ENCODE data around the gene TMEM54. TPM values are rescaled to one million over a fixed set of nuclear protein-coding genes. Genes with fewer than 3 reads are reported as not detected.

Gene TMEM54
- total and polyA plus RNA-seq, 2 of the 13 experiments (the other 11 are each of a cell fraction or from before 2014, with no cell fraction given) = 2.5 to 2.9 TPM

GRCh38 chr1:32886004-32886827 lies 15.0 kb downstream of the TMEM54 start, which contains the start of gene HPCA (continued):
- TF ChIP-seq, protein P1, sequence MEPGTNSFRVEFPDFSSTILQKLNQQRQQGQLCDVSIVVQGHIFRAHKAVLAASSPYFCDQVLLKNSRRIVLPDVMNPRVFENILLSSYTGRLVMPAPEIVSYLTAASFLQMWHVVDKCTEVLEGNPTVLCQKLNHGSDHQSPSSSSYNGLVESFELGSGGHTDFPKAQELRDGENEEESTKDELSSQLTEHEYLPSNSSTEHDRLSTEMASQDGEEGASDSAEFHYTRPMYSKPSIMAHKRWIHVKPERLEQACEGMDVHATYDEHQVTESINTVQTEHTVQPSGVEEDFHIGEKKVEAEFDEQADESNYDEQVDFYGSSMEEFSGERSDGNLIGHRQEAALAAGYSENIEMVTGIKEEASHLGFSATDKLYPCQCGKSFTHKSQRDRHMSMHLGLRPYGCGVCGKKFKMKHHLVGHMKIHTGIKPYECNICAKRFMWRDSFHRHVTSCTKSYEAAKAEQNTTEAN (CRISPR knock-in tag; conservative IDR thresholded peaks at IDR 0.05) = peak; percentile 97
- TF ChIP-seq HNRNPH1 (optimal IDR thresholded peaks at IDR 0.05; ENCODE audit: low read depth, low read length) = no peak
- peak; percentile 98 for TF ChIP-seq ZNF883 (CRISPR knock-in tag; IDR thresholded peaks at IDR 0.05; ENCODE audit: not compliant biosample characterization)
- peak; percentile 84 for TF ChIP-seq NCOA2 (CRISPR knock-in tag; IDR thresholded peaks at IDR 0.05)
- TF ChIP-seq, protein P2, sequence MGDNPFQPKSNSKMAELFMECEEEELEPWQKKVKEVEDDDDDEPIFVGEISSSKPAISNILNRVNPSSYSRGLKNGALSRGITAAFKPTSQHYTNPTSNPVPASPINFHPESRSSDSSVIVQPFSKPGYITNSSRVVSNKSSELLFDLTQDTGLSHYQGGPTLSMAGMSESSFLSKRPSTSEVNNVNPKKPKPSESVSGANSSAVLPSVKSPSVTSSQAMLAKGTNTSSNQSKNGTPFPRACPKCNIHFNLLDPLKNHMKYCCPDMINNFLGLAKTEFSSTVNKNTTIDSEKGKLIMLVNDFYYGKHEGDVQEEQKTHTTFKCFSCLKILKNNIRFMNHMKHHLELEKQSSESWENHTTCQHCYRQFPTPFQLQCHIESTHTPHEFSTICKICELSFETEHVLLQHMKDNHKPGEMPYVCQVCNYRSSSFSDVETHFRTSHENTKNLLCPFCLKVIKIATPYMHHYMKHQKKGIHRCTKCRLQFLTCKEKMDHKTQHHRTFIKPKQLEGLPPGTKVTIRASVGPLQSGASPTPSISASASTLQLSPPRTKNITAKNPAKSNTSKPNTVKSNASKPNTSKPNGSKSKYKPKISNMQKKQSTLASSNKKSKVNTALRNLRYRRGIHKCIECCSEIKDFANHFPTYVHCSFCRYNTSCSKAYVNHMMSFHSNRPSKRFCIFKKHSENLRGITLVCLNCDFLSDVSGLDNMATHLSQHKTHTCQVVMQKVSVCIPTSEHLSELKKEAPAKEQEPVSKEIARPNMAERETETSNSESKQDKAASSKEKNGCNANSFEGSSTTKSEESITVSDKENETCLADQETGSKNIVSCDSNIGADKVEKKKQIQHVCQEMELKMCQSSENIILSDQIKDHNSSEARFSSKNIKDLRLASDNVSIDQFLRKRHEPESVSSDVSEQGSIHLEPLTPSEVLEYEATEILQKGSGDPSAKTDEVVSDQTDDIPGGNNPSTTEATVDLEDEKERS (CRISPR knock-in tag; IDR thresholded peaks at IDR 0.05) = peak; percentile 98
- no peak for TF ChIP-seq SP1 (IDR thresholded peaks at IDR 0.05)
- peak; percentile 56; the same call in 1 of the 2 replicates for TF ChIP-seq SP1 (CRISPR knock-in tag; IDR thresholded peaks at IDR 0.05)
- TF ChIP-seq ZNF879 (CRISPR knock-in tag; IDR thresholded peaks at IDR 0.05) = peak; percentile 98
- peak; percentile 80 for TF ChIP-seq RARA (CRISPR knock-in tag; IDR thresholded peaks at IDR 0.05)
- TF ChIP-seq, protein P3, sequence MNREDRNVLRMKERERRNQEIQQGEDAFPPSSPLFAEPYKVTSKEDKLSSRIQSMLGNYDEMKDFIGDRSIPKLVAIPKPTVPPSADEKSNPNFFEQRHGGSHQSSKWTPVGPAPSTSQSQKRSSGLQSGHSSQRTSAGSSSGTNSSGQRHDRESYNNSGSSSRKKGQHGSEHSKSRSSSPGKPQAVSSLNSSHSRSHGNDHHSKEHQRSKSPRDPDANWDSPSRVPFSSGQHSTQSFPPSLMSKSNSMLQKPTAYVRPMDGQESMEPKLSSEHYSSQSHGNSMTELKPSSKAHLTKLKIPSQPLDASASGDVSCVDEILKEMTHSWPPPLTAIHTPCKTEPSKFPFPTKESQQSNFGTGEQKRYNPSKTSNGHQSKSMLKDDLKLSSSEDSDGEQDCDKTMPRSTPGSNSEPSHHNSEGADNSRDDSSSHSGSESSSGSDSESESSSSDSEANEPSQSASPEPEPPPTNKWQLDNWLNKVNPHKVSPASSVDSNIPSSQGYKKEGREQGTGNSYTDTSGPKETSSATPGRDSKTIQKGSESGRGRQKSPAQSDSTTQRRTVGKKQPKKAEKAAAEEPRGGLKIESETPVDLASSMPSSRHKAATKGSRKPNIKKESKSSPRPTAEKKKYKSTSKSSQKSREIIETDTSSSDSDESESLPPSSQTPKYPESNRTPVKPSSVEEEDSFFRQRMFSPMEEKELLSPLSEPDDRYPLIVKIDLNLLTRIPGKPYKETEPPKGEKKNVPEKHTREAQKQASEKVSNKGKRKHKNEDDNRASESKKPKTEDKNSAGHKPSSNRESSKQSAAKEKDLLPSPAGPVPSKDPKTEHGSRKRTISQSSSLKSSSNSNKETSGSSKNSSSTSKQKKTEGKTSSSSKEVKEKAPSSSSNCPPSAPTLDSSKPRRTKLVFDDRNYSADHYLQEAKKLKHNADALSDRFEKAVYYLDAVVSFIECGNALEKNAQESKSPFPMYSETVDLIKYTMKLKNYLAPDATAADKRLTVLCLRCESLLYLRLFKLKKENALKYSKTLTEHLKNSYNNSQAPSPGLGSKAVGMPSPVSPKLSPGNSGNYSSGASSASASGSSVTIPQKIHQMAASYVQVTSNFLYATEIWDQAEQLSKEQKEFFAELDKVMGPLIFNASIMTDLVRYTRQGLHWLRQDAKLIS (CRISPR knock-in tag; IDR thresholded peaks at IDR 0.05) = no peak
- TF ChIP-seq, protein P4, sequence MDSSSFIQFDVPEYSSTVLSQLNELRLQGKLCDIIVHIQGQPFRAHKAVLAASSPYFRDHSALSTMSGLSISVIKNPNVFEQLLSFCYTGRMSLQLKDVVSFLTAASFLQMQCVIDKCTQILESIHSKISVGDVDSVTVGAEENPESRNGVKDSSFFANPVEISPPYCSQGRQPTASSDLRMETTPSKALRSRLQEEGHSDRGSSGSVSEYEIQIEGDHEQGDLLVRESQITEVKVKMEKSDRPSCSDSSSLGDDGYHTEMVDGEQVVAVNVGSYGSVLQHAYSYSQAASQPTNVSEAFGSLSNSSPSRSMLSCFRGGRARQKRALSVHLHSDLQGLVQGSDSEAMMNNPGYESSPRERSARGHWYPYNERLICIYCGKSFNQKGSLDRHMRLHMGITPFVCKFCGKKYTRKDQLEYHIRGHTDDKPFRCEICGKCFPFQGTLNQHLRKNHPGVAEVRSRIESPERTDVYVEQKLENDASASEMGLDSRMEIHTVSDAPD (CRISPR knock-in tag; IDR thresholded peaks at IDR 0.05) = peak; percentile 80; the same call in 1 of the 2 replicates
- peak; percentile 86; the same call in 1 of the 2 replicates for TF ChIP-seq ZNF614 (CRISPR knock-in tag; IDR thresholded peaks at IDR 0.05; ENCODE audit: borderline replicate concordance)
- TF ChIP-seq, protein P5, sequence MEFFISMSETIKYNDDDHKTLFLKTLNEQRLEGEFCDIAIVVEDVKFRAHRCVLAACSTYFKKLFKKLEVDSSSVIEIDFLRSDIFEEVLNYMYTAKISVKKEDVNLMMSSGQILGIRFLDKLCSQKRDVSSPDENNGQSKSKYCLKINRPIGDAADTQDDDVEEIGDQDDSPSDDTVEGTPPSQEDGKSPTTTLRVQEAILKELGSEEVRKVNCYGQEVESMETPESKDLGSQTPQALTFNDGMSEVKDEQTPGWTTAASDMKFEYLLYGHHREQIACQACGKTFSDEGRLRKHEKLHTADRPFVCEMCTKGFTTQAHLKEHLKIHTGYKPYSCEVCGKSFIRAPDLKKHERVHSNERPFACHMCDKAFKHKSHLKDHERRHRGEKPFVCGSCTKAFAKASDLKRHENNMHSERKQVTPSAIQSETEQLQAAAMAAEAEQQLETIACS (CRISPR knock-in tag; IDR thresholded peaks at IDR 0.05) = peak; percentile 63; the same call in 1 of the 2 replicates
- TF ChIP-seq, protein P6, sequence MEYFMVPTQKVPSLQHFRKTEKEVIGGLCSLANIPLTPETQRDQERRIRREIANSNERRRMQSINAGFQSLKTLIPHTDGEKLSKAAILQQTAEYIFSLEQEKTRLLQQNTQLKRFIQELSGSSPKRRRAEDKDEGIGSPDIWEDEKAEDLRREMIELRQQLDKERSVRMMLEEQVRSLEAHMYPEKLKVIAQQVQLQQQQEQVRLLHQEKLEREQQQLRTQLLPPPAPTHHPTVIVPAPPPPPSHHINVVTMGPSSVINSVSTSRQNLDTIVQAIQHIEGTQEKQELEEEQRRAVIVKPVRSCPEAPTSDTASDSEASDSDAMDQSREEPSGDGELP (IDR thresholded peaks at IDR 0.05; ENCODE audit: borderline replicate concordance, low read depth) = no peak
- TF ChIP-seq ZNF704 (CRISPR knock-in tag; IDR thresholded peaks at IDR 0.05; ENCODE audit: borderline replicate concordance) = peak; percentile 97
